OCI-LY1 (cell line): Measurements from ENCODE around the gene CCNY.

Source experiments
- H2AFZ ChIP-seq: fragments of 200-600 bp; sonication (generic), shearing (Covaris generic); 2 replicates; pipeline ENCODE4 v1.6.0; 2014; ENCODE audit warnings: antibody characterized with exemption, mild to moderate bottlenecking, low read length
- H3F3A ChIP-seq: fragments of 200-600 bp; sonication (generic), shearing (Covaris generic); 2 replicates; pipeline ENCODE4 v1.6.0; 2014; ENCODE audit warnings: mild to moderate bottlenecking, antibody characterized with exemption, low read length, moderate library complexity; ENCODE audit not compliant: insufficient read depth
- H3K27ac ChIP-seq: fragments of 200-600 bp; sonication (generic); 2 replicates; pipeline ENCODE4 v1.5.1; 2014; ENCODE audit warnings: low read length, mixed run types, mild to moderate bottlenecking, low read depth; ENCODE audit not compliant: poor library complexity, severe bottlenecking
- H3K27me3 ChIP-seq: fragments of 200-600 bp; sonication (generic); 2 replicates; pipeline ENCODE4 v1.6.0; 2014; ENCODE audit warnings: antibody characterized with exemption, mild to moderate bottlenecking, low read length, moderate library complexity; ENCODE audit not compliant: insufficient read depth
- H3K36me3 ChIP-seq: fragments of 200-600 bp; sonication (generic); 2 replicates; pipeline ENCODE4 v1.6.1; 2014; ENCODE audit warnings: mild to moderate bottlenecking, antibody characterized with exemption, low read length, moderate library complexity, mixed read lengths; ENCODE audit not compliant: insufficient read depth
- H3K4me1 ChIP-seq: fragments of 200-600 bp; sonication (generic); 2 replicates; pipeline ENCODE4 v1.5.1; 2014; ENCODE audit warnings: mild to moderate bottlenecking, low read length, moderate library complexity; ENCODE audit not compliant: insufficient read depth, severe bottlenecking
- H3K4me2 ChIP-seq: fragments of 200-600 bp; sonication (generic), shearing (Covaris generic); 2 replicates; pipeline ENCODE4 v1.6.1; 2014; ENCODE audit warnings: low read length
- H3K4me3 ChIP-seq: fragments of 200-600 bp; sonication (generic); 2 replicates; pipeline ENCODE4 v1.5.1; 2014; ENCODE audit warnings: low read length, low read depth, mild to moderate bottlenecking, mixed read lengths; ENCODE audit not compliant: poor library complexity, severe bottlenecking
- H3K79me2 ChIP-seq: fragments of 200-600 bp; shearing (Covaris generic); 2 replicates; pipeline ENCODE4 v1.6.1; 2016; ENCODE audit warnings: mixed run types, low read length, mixed read lengths; ENCODE audit not compliant: insufficient read depth
- H3K9ac ChIP-seq: fragments of 200-600 bp; sonication (generic), shearing (Covaris generic); 2 replicates; pipeline ENCODE4 v1.6.1; 2014; ENCODE audit warnings: mild to moderate bottlenecking, low read length, mixed read lengths
- H3K9me2 ChIP-seq: fragments of 200-600 bp; sonication (generic), shearing (Covaris generic); 2 replicates; pipeline ENCODE4 v1.6.1; 2014; ENCODE audit warnings: low read depth, mild to moderate bottlenecking, low read length, mixed read lengths
- H3K9me3 ChIP-seq: fragments of 200-600 bp; shearing (Covaris generic); 2 replicates; pipeline ENCODE4 v1.6.1; 2014; ENCODE audit warnings: low read length, mixed read lengths
- H4K20me1 ChIP-seq: fragments of 200-600 bp; sonication (generic), shearing (Covaris generic); 2 replicates; pipeline ENCODE4 v1.6.0; 2016; ENCODE audit warnings: mild to moderate bottlenecking, low read length; ENCODE audit not compliant: insufficient read depth
- CTCF ChIP-seq: fragments of 200-600 bp; sonication (generic), shearing (Covaris generic); IDR thresholded peaks from 2 replicates; pipeline ENCODE4 v1.5.1; 2017; ENCODE audit warnings: mild to moderate bottlenecking, antibody characterized with exemption, low read length, moderate library complexity, mixed read lengths
- EZH2 ChIP-seq: fragments of 200-600 bp; sonication (generic), shearing (Covaris generic); IDR thresholded peaks from 2 replicates; pipeline ENCODE4 v1.8.0; 2017; ENCODE audit warnings: borderline replicate concordance, mixed run types, mild to moderate bottlenecking, antibody characterized with exemption, low read length, moderate library complexity, mixed read lengths

The CCNY gene

GRCh38 chr10:35345383-35345742 is 9.1 kb downstream of the CCNY start:
- H2AFZ ChIP-seq, result no peak overlapping the region
- no peaks in the 10 kb centered on the region for H3K9me2 ChIP-seq
- H3K27me3 ChIP-seq, result no peaks in the 10 kb centered on the region
- no peaks in the 10 kb centered on the region; the same call in 1 of the 2 replicates for H3K36me3 ChIP-seq
- no peaks in the 10 kb centered on the region for H3K79me2 ChIP-seq
- H3K4me1 ChIP-seq, result no peaks in the 10 kb centered on the region
- H3K27ac ChIP-seq, result no peak overlapping the region
- no peaks in the 10 kb centered on the region for H3K9me3 ChIP-seq
- peaks cover 4% of the 10 kb centered on the region for H4K20me1 ChIP-seq
- H3K9ac ChIP-seq, result no peak overlapping the region
- H3K4me3 ChIP-seq, result no peak overlapping the region
- no peak overlapping the region for H3K4me2 ChIP-seq
- no peak for TF ChIP-seq EZH2
- no peak for TF ChIP-seq CTCF
- H3F3A ChIP-seq, result no peaks in the 10 kb centered on the region

- Histone ChIP-seq H3K79me2 (no peaks in the 10 kb centered on the region), H3K9me3 (no peaks in the 10 kb centered on the region), H3K27me3 (no peaks in the 10 kb centered on the region), H4K20me1 (peaks cover 4% of the 10 kb centered on the region), H3K36me3 (no peaks in the 10 kb centered on the region; the same call in 1 of the 2 replicates), H3F3A (no peaks in the 10 kb centered on the region), H3K27ac (no peak overlapping the region), H2AFZ (no peak overlapping the region), H3K9ac (no peak overlapping the region), H3K9me2 (no peaks in the 10 kb centered on the region), H3K4me2 (no peak overlapping the region), H3K4me1 (no peaks in the 10 kb centered on the region), H3K4me3 (no peak overlapping the region)
- TF ChIP-seq EZH2 (no peak), CTCF (no peak)
These were observed 9.9 kb downstream of the CCNY start for GRCh38 chr10:35346248-35346647.

GRCh38 chr10:35347121-35347562 is 10.8 kb downstream of the CCNY start:
- no peak overlapping the region for H2AFZ ChIP-seq
- no peak overlapping the region for H3K27ac ChIP-seq
- no peak for TF ChIP-seq CTCF
- no peak for TF ChIP-seq EZH2
- H3K4me2 ChIP-seq, result no peak overlapping the region
- H3K4me1 ChIP-seq, result no peaks in the 10 kb centered on the region
- no peak overlapping the region for H3K9ac ChIP-seq
- H4K20me1 ChIP-seq, result peaks cover 4% of the 10 kb centered on the region
- H3K4me3 ChIP-seq, result no peak overlapping the region
- no peaks in the 10 kb centered on the region; the same call in 1 of the 2 replicates for H3K36me3 ChIP-seq
- H3K79me2 ChIP-seq, result no peaks in the 10 kb centered on the region
- H3K9me2 ChIP-seq, result no peaks in the 10 kb centered on the region
- H3F3A ChIP-seq, result no peaks in the 10 kb centered on the region
- no peaks in the 10 kb centered on the region for H3K9me3 ChIP-seq
- H3K27me3 ChIP-seq, result no peaks in the 10 kb centered on the region
